Fibroblast of lung (primary cell): Measurements from ENCODE around the gene VSIR. TPM values are rescaled to one million over a fixed set of nuclear protein-coding genes. Genes with fewer than 3 reads are reported as not detected.
A peak's percentile ranks its signal among the peaks of the same experiment; 100 is the strongest.

Experiments
- DNase-seq, 2 donors: peaks; one replicate each; pipeline versions ENCODE4 v3.0.0 to v3.0.0-alpha.2; 2010; ENCODE audit warnings: low read depth in 2 of 2
- H2AFZ ChIP-seq: 2 replicates; pipeline ENCODE4 v1.5.1; 2012; ENCODE audit warnings: low read length, control low read depth, inconsistent platforms
- H3K27ac ChIP-seq: 2 replicates; pipeline ENCODE4 v1.5.1; 2011; ENCODE audit warnings: low read length, control low read depth; ENCODE audit not compliant: insufficient read depth
- H3K27me3 ChIP-seq: 2 replicates; pipeline ENCODE4 v1.5.1; 2011; ENCODE audit warnings: mild to moderate bottlenecking, low read length; ENCODE audit not compliant: control insufficient read depth, insufficient read depth
- H3K36me3 ChIP-seq: 2 replicates; pipeline ENCODE4 v1.5.1; 2011; ENCODE audit warnings: low read length; ENCODE audit not compliant: control insufficient read depth, insufficient read depth
- H3K4me1 ChIP-seq: 2 replicates; pipeline ENCODE4 v1.5.1; 2011; ENCODE audit warnings: low read length; ENCODE audit not compliant: control insufficient read depth, insufficient read depth; ENCODE audit errors: extremely low read depth
- H3K4me2 ChIP-seq: 2 replicates; pipeline ENCODE4 v1.5.1; 2011; ENCODE audit warnings: low read length, control low read depth; ENCODE audit not compliant: insufficient read depth; ENCODE audit errors: extremely low read depth
- H3K4me3 ChIP-seq, 4 experiments: fragments of 200-600 bp in 1 of 4; sonication (generic) in 1 of 4; replicated peaks in 1 of 4; 2 replicates each; pipeline ENCODE4 v1.5.1; 2011 to 2016; ENCODE audit warnings: low read length in 4 of 4, low read depth in 3 of 4, mild to moderate bottlenecking in 3 of 4, control low read depth in 2 of 4, inconsistent platforms in 1 of 4, mixed read lengths in 1 of 4; ENCODE audit not compliant: insufficient read depth in 1 of 4; ENCODE audit errors: control extremely low read depth in 1 of 4
- H3K79me2 ChIP-seq: 2 replicates; pipeline ENCODE4 v1.5.1; 2012; ENCODE audit warnings: mild to moderate bottlenecking, low read length, inconsistent platforms; ENCODE audit not compliant: control insufficient read depth, insufficient read depth
- H3K9ac ChIP-seq: 2 replicates; pipeline ENCODE4 v1.5.1; 2011; ENCODE audit warnings: mild to moderate bottlenecking, low read length, control low read depth; ENCODE audit not compliant: insufficient read depth
- H3K9me3 ChIP-seq: 2 replicates; pipeline ENCODE4 v1.5.1; 2012; ENCODE audit warnings: low read depth, low read length; ENCODE audit not compliant: control insufficient read depth, insufficient read depth
- H4K20me1 ChIP-seq: 2 replicates; pipeline ENCODE4 v1.5.1; 2011; ENCODE audit warnings: low read length; ENCODE audit not compliant: control insufficient read depth, insufficient read depth; ENCODE audit errors: extremely low read depth
- EZH2 ChIP-seq: IDR thresholded peaks from 2 replicates; pipeline ENCODE4 v1.5.1; 2012; ENCODE audit warnings: low read length, control low read depth, mild to moderate bottlenecking; ENCODE audit errors: missing control alignments
- polyA plus RNA-seq, 2 donors: library from polyadenylated mRNA; depleted of rRNA in 1 of 2; stranded (reverse) in 1 of 2; unstranded in 1 of 2; fragments of >200 nt; gene quantifications; 2 replicates each; pipeline ENCODE4 v1.2.1, GENCODE V29; 2011 to 2012; ENCODE audit warnings: missing spikeins in 1 of 2
- total RNA-seq: library from RNA; depleted of rRNA; stranded (reverse); fragments of >200 nt; gene quantifications from 2 replicates; pipeline ENCODE4 v1.2.1, GENCODE V29; 2014
- TF ChIP-seq, protein P1 (sequence below), 2 donors: IDR thresholded peaks in 1 of 2; conservative IDR thresholded peaks in 1 of 2; 1 replicate in 1 of 2; 2 replicates in 1 of 2; pipeline ENCODE4 v1.5.1; 2011 to 2012; ENCODE audit warnings: low read length in 2 of 2, control low read depth in 1 of 2, inconsistent platforms in 1 of 2, low read depth in 1 of 2, mild to moderate bottlenecking in 1 of 2

Gene VSIR
- total and polyA plus RNA-seq, 2 donors (not counting 1 experiment from before 2014, with no cell fraction given) = 39.9 to 44.1 TPM

DNA sequence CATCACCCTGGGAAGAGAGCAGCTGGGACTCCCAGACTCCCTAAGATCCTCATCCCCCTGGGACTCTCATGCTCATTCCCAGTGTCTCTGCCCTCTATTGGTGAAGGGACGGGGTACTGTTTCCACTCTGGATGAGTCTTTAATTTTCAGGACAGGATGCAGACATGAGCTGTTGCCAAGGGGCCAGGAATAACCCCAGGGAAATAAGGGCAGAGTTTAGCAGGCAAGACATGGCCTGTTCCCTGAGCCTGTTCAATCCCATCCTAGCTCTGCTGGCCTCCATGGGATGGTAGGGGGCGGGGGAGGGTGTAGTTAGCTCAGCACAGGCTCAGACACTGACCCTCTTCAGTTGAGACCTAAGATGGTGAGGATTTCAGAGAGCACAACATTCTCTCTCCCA lies 67.7 kb downstream of the VSIR start:
- no peak for TF ChIP-seq EZH2
- TF ChIP-seq, protein P1, sequence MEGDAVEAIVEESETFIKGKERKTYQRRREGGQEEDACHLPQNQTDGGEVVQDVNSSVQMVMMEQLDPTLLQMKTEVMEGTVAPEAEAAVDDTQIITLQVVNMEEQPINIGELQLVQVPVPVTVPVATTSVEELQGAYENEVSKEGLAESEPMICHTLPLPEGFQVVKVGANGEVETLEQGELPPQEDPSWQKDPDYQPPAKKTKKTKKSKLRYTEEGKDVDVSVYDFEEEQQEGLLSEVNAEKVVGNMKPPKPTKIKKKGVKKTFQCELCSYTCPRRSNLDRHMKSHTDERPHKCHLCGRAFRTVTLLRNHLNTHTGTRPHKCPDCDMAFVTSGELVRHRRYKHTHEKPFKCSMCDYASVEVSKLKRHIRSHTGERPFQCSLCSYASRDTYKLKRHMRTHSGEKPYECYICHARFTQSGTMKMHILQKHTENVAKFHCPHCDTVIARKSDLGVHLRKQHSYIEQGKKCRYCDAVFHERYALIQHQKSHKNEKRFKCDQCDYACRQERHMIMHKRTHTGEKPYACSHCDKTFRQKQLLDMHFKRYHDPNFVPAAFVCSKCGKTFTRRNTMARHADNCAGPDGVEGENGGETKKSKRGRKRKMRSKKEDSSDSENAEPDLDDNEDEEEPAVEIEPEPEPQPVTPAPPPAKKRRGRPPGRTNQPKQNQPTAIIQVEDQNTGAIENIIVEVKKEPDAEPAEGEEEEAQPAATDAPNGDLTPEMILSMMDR (conservative IDR thresholded peaks at IDR 0.05 in 1 of 2, IDR thresholded peaks at IDR 0.05 in 1 of 2; ENCODE audit: low read depth in 1 of 2, low read length in 2 of 2) = peak in 1 of 2 donors; percentile 2
- Histone ChIP-seq H3K9me3 (no peaks in the 10 kb centered on the region), H2AFZ (no peak overlapping the region), H3K36me3 (no peaks in the 10 kb centered on the region), H3K27me3 (peaks cover 12% of the 10 kb centered on the region), H3K27ac (no peak overlapping the region), H3K79me2 (no peaks in the 10 kb centered on the region), H4K20me1 (no peaks in the 10 kb centered on the region), H3K4me1 (no peaks in the 10 kb centered on the region), H3K4me2 (no peak overlapping the region), H3K9ac (no peak overlapping the region), H3K4me3 (no peak overlapping the region)
- DNase-seq = no peak

DNA sequence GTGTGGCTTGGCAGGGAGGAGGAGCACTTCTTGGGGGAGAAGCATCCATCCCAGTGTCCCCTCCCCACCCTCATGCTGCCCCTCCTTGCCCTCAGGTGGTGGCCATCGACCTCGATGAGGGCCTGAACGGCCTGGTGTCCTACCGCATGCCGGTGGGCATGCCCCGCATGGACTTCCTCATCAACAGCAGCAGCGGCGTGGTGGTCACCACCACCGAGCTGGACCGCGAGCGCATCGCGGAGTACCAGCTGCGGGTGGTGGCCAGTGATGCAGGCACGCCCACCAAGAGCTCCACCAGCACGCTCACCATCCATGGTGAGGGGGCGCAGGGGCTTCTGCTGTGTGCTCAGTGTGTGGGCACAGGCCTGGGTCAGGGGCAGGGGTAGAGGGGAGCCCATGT lies 68.5 kb downstream of the VSIR start:
- Histone ChIP-seq H3K27ac (no peak overlapping the region), H2AFZ (no peak overlapping the region), H3K4me3 (no peak overlapping the region), H3K36me3 (no peaks in the 10 kb centered on the region), H3K27me3 (peaks cover 12% of the 10 kb centered on the region), H3K4me2 (no peak overlapping the region), H3K9me3 (no peaks in the 10 kb centered on the region), H3K9ac (no peak overlapping the region), H3K79me2 (no peaks in the 10 kb centered on the region), H3K4me1 (no peaks in the 10 kb centered on the region), H4K20me1 (no peaks in the 10 kb centered on the region)
- TF ChIP-seq, protein P1 (conservative IDR thresholded peaks at IDR 0.05 in 1 of 2, IDR thresholded peaks at IDR 0.05 in 1 of 2; ENCODE audit: low read depth in 1 of 2, low read length in 2 of 2) = no peak
- no peak for TF ChIP-seq EZH2
- DNase-seq = no peak

DNA sequence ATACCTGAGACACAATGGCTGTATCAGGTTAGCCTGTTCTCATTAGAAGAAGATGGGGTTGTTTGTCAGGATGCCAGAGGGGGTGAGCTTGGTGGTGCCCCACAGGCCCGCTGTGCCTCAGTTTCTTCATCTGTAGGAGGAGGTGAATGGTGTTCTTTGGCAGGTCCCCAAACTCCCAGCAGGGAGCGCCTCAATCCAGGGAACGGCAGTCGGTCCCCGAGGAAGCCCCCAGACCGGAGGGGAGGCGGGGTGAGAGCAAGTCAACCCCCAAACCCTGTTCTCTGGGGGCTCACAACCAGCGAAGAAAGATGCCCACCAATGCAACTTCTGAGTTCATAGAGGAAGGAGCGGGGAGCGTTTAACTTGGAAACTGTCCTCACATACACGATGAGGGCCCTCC lies 69.7 kb downstream of the VSIR start:
- Histone ChIP-seq H3K79me2 (no peaks in the 10 kb centered on the region), H2AFZ (no peak overlapping the region), H3K9ac (no peak overlapping the region), H4K20me1 (no peaks in the 10 kb centered on the region), H3K4me3 (no peak overlapping the region), H3K27me3 (peaks cover 12% of the 10 kb centered on the region), H3K4me2 (no peak overlapping the region), H3K9me3 (no peaks in the 10 kb centered on the region), H3K36me3 (no peaks in the 10 kb centered on the region), H3K4me1 (no peaks in the 10 kb centered on the region), H3K27ac (no peak overlapping the region)
- no peak for DNase-seq
- TF ChIP-seq, protein P1 (conservative IDR thresholded peaks at IDR 0.05 in 1 of 2, IDR thresholded peaks at IDR 0.05 in 1 of 2; ENCODE audit: low read depth in 1 of 2, low read length in 2 of 2) = no peak
- no peak for TF ChIP-seq EZH2
